NK-92 (cell line): ENCODE data around the gene GABRB2.

ENCODE experiments used
- DNase-seq: peaks from one replicate; lab custom pipeline; 2025; ENCODE audit not compliant: unreplicated experiment; lab: John Stamatoyannopoulos, UW

The GABRB2 gene

GRCh38 chr5:161391724-161392123 lies 154.8 kb downstream of the GABRB2 start:
- no peak for DNase-seq

- DNase-seq = no peak
Measured at GRCh38 chr5:161391016-161391415, 155.5 kb downstream of the GABRB2 start.

DNA sequence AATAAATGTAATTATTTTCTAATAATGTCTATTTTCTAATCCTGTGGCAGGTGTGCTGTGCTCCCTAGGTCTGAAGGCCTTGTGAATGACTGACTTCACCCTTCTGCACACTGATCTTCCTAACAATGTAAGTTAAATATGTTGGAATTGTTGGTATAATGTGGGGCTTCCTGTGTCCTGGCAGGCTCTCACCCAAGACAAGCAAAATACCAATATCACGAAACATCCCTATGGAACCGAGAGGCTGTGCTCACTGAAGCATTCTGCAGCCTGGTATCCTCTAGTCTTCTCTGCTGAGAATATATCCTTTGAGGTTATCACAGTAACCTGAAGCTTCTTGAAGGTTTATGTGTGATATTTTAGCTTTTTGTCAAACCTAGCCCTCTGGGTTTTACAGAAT lies 159.4 kb downstream of the GABRB2 start:
- DNase-seq = no peak

DNA sequence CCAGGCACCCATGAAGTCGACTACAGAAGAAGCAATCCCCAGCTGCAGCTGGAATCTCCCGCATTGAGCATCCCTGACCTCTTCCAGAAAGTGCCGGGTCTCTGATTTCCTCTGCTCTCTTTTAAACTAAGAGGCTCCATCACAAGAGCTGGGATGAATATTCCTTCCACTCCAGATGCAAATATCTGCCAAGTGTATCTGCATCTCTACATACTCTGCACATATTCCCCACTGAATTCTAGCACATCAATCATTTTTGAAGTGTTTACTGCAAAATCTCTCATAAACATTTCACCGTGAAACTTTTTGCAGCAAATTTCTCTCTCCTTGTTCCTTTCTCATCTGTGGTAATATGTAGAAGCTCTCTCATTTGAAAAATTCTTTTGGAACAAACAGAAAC lies 161.5 kb downstream of the GABRB2 start:
- no peak for DNase-seq

DNA sequence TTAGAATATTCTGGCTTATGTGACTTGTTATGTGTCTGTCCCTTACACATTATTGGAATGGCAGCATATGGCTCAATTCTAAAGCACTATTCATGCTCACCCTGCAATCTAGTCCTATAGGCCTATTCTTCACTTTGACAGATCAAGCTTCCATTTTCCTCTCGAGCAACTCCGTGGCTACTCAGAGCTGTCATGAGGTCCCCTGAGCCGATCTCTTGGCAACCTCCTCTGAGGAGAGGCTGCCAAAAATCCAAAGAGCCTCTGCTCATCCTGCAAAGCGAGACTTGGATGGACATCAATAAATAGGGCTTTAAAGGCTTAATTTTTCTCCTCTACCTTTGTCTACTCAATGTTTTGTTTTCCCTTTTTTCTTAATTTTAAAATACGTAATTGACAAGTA lies 163.8 kb downstream of the GABRB2 start:
- DNase-seq = no peak

GRCh38 chr5:161380486-161380885 lies 166.0 kb downstream of the GABRB2 start:
- DNase-seq = no peak

GRCh38 chr5:161378701-161379100 lies 167.8 kb downstream of the GABRB2 start:
- DNase-seq = no peak

DNA sequence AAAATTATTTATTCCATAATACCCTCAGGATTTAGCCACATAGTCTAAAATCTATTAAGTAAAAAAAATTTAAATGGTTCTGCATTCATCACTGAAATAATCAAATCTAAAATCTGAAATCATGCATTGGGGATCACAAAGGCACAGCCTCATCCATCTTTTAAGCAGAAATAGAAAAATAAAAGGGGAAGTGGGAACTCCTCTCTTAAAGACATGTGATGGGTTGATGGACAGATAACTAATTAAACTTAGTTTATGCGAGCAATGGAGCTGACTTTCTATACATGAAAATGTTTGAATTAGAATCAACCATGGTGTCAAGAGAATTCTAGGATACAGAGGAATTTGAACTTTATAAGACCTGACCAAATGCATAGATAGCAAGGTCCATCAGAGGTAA lies 170.5 kb downstream of the GABRB2 start:
- no peak for DNase-seq

DNA sequence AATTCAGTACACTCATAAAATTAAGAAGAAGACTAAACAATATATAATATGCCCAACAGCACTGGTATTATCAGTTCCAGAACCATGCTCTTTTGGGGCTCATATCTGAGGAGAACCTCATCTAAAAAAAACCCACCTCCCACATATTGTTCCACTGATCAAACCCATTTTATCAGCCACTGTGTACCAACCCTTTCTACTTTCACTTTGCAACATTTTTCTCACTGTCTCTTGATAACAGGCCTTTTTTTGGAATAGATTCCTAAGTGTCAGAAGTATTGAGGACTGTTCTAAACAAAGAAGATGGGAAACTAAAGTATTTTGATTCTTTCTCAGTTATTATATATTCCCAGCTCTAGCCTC lies 173.2 kb downstream of the GABRB2 start:
- DNase-seq = no peak

DNA sequence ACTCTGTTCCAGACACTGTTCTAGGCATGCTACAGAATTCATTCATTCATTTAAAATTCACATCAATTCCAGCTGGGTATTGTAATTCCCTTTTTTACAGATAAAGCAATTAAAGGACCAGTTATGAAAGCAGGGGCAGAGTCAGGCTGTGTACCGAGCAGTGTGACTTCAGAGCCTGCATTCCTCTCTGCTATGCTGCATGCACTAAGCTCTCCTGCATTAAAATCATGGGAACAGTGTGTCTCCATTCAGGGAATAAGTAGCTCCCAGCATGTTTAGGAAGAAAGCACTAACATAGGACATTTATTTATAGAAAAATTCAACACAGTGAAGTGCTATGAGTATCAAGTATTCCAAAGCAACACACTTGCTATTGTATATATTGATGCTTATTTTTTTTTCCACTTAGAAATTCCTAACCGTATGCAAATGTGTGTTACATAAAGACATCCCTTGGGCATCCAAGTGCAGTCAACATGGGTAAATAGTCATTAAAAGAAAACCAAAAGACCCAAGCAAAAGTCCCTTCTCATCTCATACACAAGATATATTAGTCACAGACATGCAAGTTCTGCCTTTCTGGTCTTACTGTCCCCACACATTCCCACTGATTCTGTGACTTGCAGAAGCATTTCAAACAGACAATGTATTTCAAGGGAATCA lies 173.7 kb downstream of the GABRB2 start:
- no peak for DNase-seq

DNA sequence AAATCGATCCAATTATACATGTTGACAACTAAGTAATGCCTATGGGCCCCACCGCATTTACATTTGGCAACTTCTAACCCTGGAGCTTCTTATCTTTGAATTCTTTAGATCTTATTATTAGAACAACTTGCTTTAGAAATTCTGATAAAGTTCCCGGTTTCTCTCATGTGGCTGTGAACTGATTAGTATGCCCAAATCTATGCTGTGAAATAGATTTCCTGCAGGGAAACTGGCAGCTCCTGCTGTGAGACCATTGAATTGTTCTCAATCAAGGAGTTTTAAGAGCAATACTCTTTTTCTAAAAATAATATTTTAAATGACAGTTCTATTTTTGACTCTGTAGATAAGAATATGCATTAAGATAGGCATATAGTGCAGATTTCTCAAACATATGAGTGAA lies 177.5 kb downstream of the GABRB2 start:
- DNase-seq = no peak

- no peak for DNase-seq
Measured at GRCh38 chr5:161358446-161358845, 188.1 kb downstream of the GABRB2 start.

DNA sequence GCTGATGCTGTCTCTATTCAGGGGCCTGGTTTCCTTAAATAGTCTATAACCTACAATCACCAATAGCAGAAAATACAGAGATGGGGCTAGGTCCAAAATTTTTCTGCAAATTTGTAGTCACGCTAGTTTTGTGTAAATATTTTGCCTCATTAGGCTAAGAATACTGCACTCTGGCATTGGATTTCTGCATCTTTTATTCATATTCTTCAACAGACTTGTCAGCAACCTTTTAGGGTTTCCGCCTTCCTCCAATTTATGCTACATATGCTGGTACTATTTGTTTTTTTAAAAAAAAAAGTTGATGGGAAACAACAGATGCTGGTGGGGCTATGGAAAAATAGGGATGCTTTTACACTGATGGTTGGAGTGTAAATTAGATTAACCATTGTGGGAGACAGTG lies 202.3 kb downstream of the GABRB2 start:
- DNase-seq = no peak

DNA sequence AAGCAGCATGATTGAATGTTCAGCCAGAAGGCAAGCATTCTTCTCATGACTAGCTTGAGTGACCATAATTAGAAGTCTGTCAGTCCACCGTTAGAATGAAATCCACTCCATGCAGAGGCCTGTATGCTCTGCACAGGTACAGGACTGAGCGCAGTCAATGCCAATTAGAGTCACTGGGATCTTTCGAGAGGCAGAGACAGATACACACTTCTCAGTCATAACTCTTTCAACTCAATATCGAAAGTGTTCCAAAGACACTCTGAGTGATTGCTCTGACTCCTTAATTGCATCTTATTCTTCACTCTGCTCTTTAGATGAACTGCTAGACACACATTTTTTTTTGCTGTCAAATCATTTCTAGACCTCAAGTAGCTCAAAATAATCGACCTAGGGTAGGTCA lies 203.6 kb downstream of the GABRB2 start:
- no peak for DNase-seq

GRCh38 chr5:161340012-161340411 lies 206.5 kb downstream of the GABRB2 start:
- no peak for DNase-seq

- DNase-seq = no peak
Measured at GRCh38 chr5:161333194-161333880, 213.2 kb downstream of the GABRB2 start.

- no peak for DNase-seq
Measured at GRCh38 chr5:161332343-161332742, 214.2 kb downstream of the GABRB2 start.

- DNase-seq = no peak
Measured at GRCh38 chr5:161314033-161314432, 232.5 kb downstream of the GABRB2 start.

DNA sequence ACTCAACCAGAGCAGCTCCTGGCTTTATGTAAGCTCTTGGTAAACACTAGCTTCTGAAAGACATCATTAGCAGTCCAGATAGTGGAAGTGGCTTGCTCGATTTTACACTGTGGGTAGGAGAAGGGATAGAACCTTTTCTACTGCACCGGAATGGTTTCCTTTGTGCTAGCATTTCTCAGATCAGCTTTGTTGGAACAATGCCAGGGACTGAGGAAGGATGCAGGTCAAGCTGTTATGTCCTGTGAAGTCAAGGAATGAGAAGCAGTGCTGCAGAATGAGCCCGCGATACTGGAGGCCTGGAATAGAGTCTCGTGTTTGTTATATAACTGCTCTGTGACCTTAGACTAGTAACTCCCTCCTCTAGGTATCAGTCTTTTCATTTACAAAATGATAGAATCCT lies 233.6 kb downstream of the GABRB2 start:
- no peak for DNase-seq

DNA sequence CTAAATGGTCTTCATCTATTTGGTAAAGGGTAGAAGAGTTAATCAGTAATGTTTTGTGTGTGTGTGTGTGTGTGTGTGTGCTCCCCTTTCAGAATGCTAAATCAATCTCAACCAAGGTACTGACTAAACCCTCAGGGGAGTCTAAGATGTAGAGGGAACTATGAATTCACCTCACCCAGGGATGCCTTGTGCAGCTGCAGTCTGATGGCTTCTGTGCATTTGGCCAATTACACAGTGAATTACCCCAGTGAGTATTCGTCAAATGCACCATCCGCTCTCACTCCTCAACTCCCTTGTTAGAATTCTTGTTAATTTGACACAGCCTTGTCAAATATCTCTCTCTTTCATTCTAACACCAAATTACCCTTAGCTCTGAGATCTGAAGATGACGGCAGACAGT lies 234.6 kb downstream of the GABRB2 start:
- no peak for DNase-seq

GRCh38 chr5:161311146-161311708 lies 235.3 kb downstream of the GABRB2 start:
- DNase-seq = no peak

GRCh38 chr5:161306351-161306995 lies 240.1 kb downstream of the GABRB2 start:
- DNase-seq = no peak
